LNCAP (cell line): ENCODE results near the gene DHRS4.

Experiments used
- CTCF ChIP-seq: fragments of 450-650 bp; IDR thresholded peaks from 2 replicates; pipeline ENCODE4 v1.5.1; 2017; ENCODE audit warnings: mild to moderate bottlenecking

The DHRS4 gene

GRCh38 chr14:23933108-23933741 lies 20.3 kb upstream of the DHRS4 start:
- TF ChIP-seq CTCF = no peak

DNA sequence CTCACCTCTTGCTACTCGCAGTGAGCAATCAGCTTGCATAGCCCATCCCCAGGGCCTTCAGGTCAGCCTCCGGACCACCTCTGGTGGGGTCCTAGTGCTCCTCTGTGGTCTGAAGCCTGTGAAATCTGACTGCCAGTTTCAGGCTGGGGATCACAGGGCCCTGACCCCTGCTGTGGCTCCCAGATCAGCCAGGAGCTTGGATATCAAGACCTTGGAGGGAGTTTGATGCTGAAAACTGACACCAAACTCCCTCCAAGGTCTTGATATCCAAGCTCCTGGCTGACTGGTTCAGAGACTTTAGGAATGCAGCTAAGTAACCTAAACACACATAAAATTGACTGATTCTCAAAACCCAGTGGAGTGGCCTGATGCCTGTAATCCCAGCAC lies 19.8 kb upstream of the DHRS4 start:
- TF ChIP-seq CTCF = no peak

DNA sequence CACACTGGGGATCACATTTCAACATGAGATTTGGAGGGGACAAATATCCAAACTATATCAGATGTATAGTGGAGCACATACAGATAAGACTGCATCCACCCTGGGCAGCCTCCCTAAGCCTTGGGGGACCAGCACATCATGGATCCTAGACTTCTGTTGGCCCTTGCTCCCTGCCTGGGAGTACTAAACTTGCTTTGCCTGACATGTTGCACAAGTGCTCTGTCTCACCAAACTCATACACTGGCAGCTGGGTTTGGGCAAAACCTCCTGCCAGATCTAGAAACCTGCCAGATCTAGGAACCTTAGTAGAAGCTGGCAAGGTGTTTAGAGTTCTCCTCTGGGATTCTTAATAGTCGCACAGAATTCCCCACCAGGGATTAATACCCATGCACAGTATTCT lies 18.4 kb upstream of the DHRS4 start:
- no peak for TF ChIP-seq CTCF

DNA sequence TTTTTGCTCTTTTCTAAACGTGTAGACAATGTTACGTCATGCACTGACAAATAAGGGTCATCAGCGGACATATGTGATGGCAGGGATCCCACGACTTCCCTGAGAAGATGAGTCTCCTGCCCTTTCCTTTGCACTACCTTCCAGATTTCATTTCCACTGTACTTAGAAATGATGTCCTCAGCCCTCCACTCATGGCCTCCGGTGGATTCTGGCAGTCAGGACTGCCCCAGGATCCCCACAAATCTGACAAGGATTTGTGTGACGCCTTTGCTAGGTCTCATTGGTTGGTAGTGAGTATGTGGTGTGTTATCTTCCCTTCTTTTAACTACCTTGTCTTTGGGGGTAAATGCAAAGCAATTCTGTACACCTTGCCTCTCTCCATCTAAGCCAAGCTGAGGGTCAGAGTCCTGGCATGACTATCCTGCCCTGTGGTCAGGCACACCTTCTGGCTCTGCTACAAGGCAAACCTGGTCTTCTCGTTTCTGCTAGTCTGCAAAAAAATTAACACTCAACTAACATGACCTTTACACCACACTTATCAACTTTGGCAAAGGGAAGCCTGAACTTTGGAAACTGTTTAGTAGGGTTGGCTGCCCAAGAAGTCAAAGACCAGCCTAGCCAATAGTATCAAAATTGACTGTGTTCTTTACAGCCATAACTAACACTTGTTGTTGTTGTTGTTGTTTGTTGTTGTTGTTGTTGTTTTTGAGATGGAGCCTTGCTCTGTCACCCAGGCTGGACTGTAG lies 17.3 kb upstream of the DHRS4 start:
- TF ChIP-seq CTCF = no peak

DNA sequence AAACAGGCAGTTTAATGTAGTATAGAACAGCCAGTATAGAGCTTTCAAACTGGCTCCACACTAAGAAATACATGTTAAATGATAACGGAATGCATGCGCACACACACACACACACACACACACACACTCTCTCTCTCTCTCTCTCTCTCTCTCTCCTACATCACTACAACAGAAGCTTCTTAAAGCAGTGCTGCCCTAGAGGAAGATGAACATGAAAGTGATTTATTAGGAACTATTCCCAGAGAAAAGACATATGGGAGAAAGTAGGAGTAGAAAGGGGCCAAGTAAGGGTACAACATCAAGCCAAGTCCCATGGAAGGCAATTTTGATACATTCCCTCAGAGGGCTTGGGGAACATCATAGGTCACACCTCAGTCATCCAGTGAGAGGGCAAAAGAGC lies 16.4 kb upstream of the DHRS4 start:
- TF ChIP-seq CTCF = no peak

- TF ChIP-seq CTCF = no peak
Measured at GRCh38 chr14:23938823-23939222, 14.7 kb upstream of the DHRS4 start.

- no peak for TF ChIP-seq CTCF
Measured at GRCh38 chr14:23939607-23940326, 13.8 kb upstream of the DHRS4 start.
